DND-41 (cell line): ENCODE data around the gene PIK3CD.

Source experiments
- ATAC-seq: fragments of 200-7000 bp; cut with Tn5 transposase; 3 replicates; pipeline ENCODE4 v1.9.1; 2021; ENCODE audit warnings: low read depth; ENCODE audit not compliant: insufficient read depth
- DNase-seq: peaks from one replicate; pipeline ENCODE4 v3.0.0-alpha.2; 2020
- H2AFZ ChIP-seq: 2 replicates; pipeline ENCODE4 v1.6.0; 2012; ENCODE audit warnings: low read depth, low read length
- H3K27ac ChIP-seq: 2 replicates; pipeline ENCODE4 v1.5.1; 2012; ENCODE audit warnings: low read length, inconsistent platforms
- H3K27me3 ChIP-seq: fragments of 200-600 bp; sonication (generic); 2 replicates; pipeline ENCODE4 v1.6.0; 2012; ENCODE audit warnings: low read length, mild to moderate bottlenecking, inconsistent platforms; ENCODE audit not compliant: insufficient read depth, poor library complexity
- H3K36me3 ChIP-seq: 2 replicates; pipeline ENCODE4 v1.5.1; 2012; ENCODE audit warnings: low read length, inconsistent platforms; ENCODE audit not compliant: insufficient read depth
- H3K4me1 ChIP-seq: 2 replicates; pipeline ENCODE4 v1.5.1; 2012; ENCODE audit warnings: mild to moderate bottlenecking, low read length; ENCODE audit not compliant: insufficient read depth
- H3K4me2 ChIP-seq: 2 replicates; pipeline ENCODE4 v1.6.0; 2012; ENCODE audit warnings: mild to moderate bottlenecking, moderate library complexity, low read length, inconsistent platforms; ENCODE audit not compliant: insufficient read depth
- H3K4me3 ChIP-seq, 2 experiments: fragments of 200-600 bp in 1 of 2; shearing (Covaris generic) in 1 of 2; 2 replicates each; pipeline ENCODE4 v1.5.1; 2012 to 2016; ENCODE audit warnings: inconsistent platforms in 2 of 2, low read length in 2 of 2, mild to moderate bottlenecking in 2 of 2, low read depth in 1 of 2, moderate library complexity in 1 of 2
- H3K79me2 ChIP-seq: 2 replicates; pipeline ENCODE4 v1.6.0; 2012; ENCODE audit warnings: low read length, inconsistent platforms; ENCODE audit not compliant: insufficient read depth
- H3K9ac ChIP-seq: 2 replicates; pipeline ENCODE4 v1.6.0; 2012; ENCODE audit warnings: low read depth, mild to moderate bottlenecking, inconsistent platforms, low read length, moderate library complexity
- H3K9me3 ChIP-seq: 2 replicates; pipeline ENCODE4 v1.5.1; 2012; ENCODE audit warnings: low read length, moderate library complexity, mild to moderate bottlenecking, inconsistent platforms; ENCODE audit not compliant: insufficient read depth, severe bottlenecking
- H4K20me1 ChIP-seq: 2 replicates; pipeline ENCODE4 v1.6.0; 2012; ENCODE audit warnings: low read length; ENCODE audit not compliant: insufficient read depth
- EZH2 ChIP-seq: IDR thresholded peaks from 3 replicates; pipeline ENCODE4 v1.6.1; 2012; ENCODE audit warnings: borderline replicate concordance, low read depth, mild to moderate bottlenecking, moderate library complexity, low read length, inconsistent platforms; ENCODE audit not compliant: severe bottlenecking
- TF ChIP-seq, protein P1 (sequence below): IDR thresholded peaks from 2 replicates; pipeline ENCODE4 v1.5.1; 2012; ENCODE audit warnings: borderline replicate concordance, low read length, moderate library complexity, mild to moderate bottlenecking; ENCODE audit not compliant: poor library complexity, severe bottlenecking; ENCODE audit errors: extremely low read depth

Gene PIK3CD

GRCh38 chr1:9726406-9726805 lies 74.9 kb downstream of the PIK3CD start:
- Histone ChIP-seq H3K4me3 (no peak overlapping the region), H3K27ac (no peak overlapping the region), H3K9ac (no peak overlapping the region), H3K36me3 (peaks cover 93% of the 10 kb centered on the region), H3K4me1 (no peaks in the 10 kb centered on the region), H3K27me3 (no peaks in the 10 kb centered on the region), H4K20me1 (peaks cover 3% of the 10 kb centered on the region; the same call in 1 of the 2 replicates), H3K9me3 (no peaks in the 10 kb centered on the region), H3K79me2 (no peaks in the 10 kb centered on the region; the same call in 1 of the 2 replicates), H3K4me2 (no peak overlapping the region), H2AFZ (no peak overlapping the region)
- no peak for TF ChIP-seq EZH2
- TF ChIP-seq, protein P1, sequence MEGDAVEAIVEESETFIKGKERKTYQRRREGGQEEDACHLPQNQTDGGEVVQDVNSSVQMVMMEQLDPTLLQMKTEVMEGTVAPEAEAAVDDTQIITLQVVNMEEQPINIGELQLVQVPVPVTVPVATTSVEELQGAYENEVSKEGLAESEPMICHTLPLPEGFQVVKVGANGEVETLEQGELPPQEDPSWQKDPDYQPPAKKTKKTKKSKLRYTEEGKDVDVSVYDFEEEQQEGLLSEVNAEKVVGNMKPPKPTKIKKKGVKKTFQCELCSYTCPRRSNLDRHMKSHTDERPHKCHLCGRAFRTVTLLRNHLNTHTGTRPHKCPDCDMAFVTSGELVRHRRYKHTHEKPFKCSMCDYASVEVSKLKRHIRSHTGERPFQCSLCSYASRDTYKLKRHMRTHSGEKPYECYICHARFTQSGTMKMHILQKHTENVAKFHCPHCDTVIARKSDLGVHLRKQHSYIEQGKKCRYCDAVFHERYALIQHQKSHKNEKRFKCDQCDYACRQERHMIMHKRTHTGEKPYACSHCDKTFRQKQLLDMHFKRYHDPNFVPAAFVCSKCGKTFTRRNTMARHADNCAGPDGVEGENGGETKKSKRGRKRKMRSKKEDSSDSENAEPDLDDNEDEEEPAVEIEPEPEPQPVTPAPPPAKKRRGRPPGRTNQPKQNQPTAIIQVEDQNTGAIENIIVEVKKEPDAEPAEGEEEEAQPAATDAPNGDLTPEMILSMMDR, result no peak
- no peak for ATAC-seq
- DNase-seq, result no peak

DNA sequence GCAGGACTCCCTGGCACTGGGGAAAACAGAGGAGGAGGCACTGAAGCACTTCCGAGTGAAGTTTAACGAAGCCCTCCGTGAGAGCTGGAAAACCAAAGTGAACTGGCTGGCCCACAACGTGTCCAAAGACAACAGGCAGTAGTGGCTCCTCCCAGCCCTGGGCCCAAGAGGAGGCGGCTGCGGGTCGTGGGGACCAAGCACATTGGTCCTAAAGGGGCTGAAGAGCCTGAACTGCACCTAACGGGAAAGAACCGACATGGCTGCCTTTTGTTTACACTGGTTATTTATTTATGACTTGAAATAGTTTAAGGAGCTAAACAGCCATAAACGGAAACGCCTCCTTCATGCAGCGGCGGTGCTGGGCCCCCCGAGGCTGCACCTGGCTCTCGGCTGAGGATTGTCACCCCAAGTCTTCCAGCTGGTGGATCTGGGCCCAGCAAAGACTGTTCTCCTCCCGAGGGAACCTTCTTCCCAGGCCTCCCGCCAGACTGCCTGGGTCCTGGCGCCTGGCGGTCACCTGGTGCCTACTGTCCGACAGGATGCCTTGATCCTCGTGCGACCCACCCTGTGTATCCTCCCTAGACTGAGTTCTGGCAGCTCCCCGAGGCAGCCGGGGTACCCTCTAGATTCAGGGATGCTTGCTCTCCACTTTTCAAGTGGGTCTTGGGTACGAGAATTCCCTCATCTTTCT lies 75.5 kb downstream of the PIK3CD start:
- no peak overlapping the region for H2AFZ ChIP-seq
- no peaks in the 10 kb centered on the region for H3K9me3 ChIP-seq
- TF ChIP-seq, protein P1, result no peak
- DNase-seq, result no peak
- H3K79me2 ChIP-seq, result peaks cover 2% of the 10 kb centered on the region
- no peak overlapping the region for H3K4me2 ChIP-seq
- ATAC-seq, result no peak
- no peak overlapping the region for H3K9ac ChIP-seq
- H3K4me3 ChIP-seq, result no peak overlapping the region
- no peaks in the 10 kb centered on the region for H3K4me1 ChIP-seq
- peaks cover 5% of the 10 kb centered on the region; the same call in 1 of the 2 replicates for H4K20me1 ChIP-seq
- H3K36me3 ChIP-seq, result peaks cover 93% of the 10 kb centered on the region
- no peaks in the 10 kb centered on the region for H3K27me3 ChIP-seq
- H3K27ac ChIP-seq, result no peak overlapping the region

DNA sequence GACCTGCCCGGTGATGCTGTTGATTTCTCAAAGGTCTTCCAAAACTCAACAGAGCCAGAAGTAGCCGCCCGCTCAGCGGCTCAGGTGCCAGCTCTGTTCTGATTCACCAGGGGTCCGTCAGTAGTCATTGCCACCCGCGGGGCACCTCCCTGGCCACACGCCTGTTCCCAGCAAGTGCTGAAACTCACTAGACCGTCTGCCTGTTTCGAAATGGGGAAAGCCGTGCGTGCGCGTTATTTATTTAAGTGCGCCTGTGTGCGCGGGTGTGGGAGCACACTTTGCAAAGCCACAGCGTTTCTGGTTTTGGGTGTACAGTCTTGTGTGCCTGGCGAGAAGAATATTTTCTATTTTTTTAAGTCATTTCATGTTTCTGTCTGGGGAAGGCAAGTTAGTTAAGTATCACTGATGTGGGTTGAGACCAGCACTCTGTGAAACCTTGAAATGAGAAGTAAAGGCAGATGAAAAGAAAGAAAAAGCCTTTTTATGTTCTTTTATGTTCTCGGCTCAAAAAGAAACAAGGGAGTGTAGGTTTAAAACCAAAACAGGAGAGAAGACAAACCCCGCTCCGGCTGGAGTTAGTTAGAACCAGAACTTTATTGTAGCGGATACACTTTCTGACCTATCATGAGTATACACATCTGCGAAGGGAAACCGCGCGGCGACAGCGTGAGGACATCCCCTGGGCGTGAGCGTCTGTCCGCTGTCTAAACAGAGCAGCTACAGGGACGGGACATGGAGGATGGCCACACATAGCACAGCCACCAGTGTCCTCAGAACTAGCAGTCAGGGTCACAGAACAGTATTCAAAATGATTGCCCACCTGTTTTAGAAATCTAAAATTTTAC lies 77.1 kb downstream of the PIK3CD start:
- Histone ChIP-seq H3K27ac (peak overlapping the region; percentile 8; the same call in 1 of the 2 replicates), H3K9ac (no peak overlapping the region), H3K79me2 (peaks cover 2% of the 10 kb centered on the region), H4K20me1 (peaks cover 10% of the 10 kb centered on the region), H3K4me3 (no peak overlapping the region), H2AFZ (no peak overlapping the region), H3K36me3 (peaks cover 93% of the 10 kb centered on the region), H3K4me1 (peaks cover 9% of the 10 kb centered on the region), H3K27me3 (no peaks in the 10 kb centered on the region), H3K4me2 (no peak overlapping the region), H3K9me3 (no peaks in the 10 kb centered on the region)
- ATAC-seq, result no peak
- no peak for TF ChIP-seq EZH2
- TF ChIP-seq, protein P1, result no peak
- DNase-seq, result no peak
